Activated CD8-positive, alpha-beta memory T cell treated with anti-CD3 and anti-CD28 coated beads, Interleukin-2, amount 50 U/mL, for 1 hour (primary cell): ENCODE data around the gene FABP6.
"Not testable (repeated sequence)": the region's sequence is repeated elsewhere in the genome, so short reads cannot be mapped to it uniquely, and the experiment has no call there.

Experiments
- DNase-seq: peaks from one replicate; pipeline ENCODE4 v3.0.0-alpha.2; 2020; ENCODE audit errors: extremely low read depth

FABP6 gene, protein sequence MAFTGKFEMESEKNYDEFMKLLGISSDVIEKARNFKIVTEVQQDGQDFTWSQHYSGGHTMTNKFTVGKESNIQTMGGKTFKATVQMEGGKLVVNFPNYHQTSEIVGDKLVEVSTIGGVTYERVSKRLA

DNA sequence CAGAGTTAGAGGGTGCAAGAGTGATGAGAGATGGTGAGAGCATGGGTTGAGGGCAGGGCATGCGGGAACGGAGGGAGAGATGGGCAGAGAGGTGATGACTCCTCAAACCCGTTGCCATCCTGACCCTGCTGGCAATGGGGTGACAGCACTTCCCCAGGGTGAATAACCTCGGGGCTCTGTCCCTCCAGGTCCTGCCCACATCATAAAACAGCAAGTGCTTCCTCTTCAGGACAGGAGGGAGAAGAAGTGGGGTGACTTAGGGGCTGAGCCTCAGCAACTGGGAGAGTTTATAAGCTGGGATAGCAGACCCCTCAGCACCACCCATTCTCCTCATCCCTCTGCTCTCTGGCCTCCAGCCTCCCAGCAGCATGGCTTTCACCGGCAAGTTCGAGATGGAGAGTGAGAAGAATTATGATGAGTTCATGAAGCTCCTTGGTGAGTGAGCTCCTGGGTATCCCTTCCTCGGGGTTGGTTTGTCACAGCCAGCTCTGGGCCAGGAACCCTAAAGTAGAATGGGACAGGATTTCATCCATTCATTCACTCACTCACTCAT lies at the start of gene FABP6:
Gene FABP6 (plus strand): TSS at position 317 of the 553 bp plus-strand sequence. CDS start 52 bp downstream, at position 369.
- no peak for DNase-seq

DNA sequence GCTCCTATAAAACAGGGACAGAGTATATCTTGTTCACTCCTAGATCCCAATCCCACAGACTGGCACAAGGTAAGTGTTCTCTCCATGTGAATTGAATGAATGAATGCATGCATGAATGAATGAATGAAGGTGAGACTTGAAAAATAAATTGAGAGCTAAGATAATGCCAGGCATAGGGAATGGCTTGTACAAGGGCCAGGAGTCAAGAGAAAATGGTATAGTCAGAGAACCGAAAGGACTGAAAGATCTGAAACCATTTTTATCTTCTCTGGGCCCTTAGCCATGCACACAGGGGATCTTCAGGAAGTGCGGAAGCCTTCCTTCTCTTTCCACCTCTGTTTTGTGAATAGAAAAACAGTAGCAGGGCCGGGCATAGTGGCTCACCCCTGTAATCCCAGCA lies 48.4 kb upstream of the FABP6 start:
- DNase-seq: no peak

DNA sequence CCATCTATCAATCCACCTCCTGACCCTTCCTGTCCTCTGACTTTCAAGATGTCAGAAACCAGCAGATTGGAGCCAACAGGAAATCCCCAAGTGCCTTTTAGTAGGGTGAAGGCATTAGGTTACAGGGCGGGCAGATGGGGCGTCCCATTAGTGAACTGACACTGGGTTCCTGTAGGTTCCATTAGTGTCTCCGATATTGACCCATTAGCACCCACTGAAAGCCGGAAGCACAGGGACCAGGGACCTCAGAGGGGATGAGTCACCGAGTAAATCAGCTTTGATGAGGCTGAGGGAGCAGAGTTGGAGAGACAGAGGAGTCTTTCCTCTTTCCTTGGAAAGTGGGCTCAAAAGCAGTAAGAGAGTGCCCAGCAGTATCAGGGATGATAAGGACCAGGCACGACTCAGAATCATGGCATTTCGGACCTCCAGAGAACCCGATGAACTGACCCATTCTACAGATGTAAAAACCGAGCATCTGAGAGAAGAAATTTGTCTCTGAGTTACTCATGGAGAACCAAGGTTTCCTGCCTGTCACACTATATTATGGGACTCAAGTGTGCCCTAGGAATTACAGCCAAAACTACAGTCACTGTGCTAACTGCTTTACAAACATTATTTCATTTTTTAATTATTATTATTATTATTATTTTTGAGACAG lies 47.2 kb upstream of the FABP6 start:
- no peak for DNase-seq

DNA sequence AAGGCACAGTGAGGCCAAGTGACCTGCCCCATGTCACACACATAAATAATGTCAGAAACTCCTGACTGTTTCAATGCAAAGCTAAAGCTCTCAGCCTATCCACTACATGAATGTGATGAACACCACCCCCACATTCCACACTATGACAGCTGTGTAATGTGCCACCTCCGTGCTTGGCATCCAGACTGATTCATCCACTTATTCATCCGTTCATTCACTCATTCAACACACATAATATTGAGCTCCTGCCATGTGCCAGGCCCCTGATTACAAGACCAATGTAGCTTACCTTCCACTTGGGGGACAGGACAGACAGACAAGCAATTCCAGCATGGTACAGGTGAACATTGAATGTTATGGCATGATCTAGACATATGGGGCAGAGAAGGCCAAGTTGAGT lies 46.2 kb upstream of the FABP6 start:
- DNase-seq: no peak

DNA sequence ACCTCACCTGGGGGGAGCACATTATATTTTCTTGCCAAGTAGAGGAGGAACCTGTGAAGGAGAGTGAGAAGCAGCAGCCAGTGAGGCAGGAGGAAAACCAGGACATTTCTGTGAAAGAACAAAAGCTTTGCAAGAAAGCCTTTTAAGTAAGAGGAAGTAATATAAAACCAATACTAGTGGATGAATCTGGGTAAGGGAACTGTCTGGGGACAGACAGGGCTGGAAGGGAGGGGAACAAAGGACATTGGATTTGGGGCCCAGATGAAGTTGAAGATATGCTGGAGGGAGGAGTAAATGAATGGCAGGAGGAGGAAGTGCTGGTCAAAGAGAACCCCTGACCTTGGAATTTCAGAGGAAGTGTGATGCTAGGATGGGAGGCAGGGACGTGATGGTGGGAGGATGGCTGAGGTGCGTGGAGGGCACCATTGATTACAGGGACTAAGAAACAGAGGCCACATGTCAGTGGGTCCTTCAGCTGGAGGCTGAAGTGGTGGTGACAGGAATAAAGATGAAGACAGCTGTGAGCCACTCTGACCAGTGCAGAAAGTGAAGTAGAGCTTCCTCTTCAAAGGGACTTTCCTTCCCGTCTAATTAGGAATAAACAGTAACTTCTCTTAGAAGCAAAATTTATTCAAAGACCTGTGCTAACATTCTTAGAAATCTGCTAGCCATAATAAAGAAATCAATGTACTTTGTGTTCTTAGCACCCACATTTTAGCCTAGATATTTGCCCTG lies 43.5 kb upstream of the FABP6 start:
- DNase-seq: no peak

DNA sequence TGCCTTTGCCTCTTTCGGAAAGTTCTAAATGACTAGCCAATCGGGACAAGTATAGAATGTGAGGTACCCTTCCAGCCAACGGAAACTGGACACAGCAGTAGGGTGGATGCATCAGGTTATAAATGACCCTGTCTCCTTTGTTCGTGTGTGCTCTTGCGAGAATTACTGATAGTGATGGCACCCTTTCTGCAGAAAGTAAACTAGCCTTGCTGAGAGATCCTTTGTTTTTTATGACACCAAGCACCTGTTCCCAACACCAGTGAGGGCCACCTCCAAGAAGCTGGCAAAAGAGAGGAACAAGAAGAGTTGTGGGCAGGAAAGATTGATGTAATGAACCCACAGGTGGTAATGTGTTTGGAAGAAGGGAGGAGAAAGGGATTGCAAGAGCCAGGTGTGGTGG lies 42.8 kb upstream of the FABP6 start:
- no peak for DNase-seq

DNA sequence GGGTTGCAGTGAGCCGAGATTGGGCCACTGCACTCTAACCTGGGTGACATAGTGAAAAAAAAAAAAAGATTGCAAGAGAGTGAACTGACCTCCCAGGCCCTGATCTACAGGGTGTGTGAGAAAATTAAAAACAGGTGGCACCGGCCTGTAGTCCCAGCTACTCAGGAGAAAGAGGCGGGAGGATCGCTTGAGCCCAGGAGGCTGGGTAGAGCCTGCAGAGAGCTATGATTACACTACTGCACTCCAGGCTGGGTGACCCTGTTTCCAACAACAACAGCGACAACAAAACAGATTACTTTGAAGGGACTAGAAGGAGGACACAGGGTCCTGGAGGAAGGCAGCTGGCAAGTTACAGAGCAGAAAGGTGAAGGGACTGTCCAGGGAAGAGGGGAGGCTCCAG lies 42.2 kb upstream of the FABP6 start:
- no peak for DNase-seq

DNA sequence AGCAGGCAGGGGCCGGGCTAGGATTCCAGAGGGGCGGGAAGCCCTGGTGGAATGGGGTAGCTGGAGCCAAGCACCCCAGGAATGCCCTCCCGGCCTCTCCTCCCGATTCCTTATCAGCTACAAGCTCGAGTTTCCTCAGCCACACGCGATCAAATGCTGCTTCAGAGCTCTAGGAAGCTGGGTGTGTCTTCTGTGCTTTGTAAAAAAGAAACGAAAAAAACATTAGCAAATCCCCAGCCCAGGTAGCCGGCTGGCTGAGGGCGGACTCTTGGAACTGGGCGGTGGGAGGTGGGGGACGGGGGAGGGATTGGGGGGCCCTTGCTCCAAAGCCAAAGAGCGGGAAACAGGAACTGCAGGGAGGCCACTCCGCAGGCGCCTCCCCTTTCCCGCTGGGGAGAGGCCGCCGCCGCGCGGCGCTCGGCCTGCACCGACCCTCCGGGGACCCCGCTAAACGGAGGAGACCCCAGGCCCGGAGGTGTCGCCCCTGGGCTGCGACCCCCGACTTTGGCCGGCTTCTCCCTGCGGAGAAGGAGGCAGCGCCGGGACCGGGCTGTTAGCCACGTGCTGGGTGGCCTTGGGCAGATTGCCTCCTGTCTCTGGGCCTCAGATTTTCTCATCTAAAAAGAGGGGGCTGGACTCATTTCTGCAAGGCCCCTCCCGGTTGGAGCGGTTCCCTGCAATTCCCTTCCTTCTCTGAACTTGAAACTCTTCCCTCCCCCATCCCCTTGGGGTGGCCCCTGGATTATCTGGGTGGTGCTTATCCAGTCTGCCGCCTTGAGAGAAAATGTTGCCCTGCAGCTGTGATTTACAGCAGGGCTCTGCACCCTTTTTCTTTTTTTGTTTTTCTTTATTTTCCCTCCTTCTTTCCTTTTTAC lies 40.9 kb upstream of the FABP6 start:
- no peak for DNase-seq

DNA sequence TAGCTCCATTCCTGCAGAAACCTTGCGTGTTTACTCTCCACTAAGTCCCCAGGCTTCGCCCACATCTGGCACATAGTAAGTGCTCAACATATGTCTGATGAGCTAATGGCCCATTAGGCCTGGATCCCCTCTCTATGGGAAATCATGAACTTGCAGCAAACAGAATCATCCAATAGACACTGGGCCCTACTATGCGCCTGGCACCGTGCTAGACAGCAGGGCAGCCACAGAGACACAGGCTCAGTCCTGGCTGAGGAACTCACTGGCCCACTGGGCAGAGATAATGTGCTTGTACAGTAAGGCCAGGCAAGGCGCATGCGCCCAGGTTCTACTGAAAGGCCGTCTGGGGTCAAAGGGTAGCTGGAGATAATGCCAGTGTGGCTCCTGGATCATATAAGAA lies 36.9 kb upstream of the FABP6 start:
- no peak for DNase-seq

DNA sequence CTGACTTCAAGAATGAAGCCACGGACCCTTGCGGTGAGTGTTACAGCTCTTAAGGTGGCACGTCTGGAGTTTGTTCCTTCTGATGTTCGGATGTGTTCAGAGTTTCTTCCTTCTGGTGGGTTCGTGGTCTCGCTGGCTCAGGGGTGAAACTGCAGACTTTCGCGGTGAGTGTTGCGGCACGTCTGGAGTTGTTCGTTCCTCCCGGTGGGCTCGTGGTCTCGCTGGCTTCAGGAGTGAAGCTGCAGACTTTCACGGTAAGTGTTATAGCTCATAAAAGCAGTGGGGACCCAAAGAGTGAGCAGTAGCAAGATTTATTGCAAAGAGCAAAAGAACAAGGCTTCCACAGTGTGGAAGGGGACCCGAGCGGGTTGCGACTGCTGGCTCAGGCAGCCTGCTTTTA lies 36.2 kb upstream of the FABP6 start:
- DNase-seq: not testable (repeated sequence)

DNA sequence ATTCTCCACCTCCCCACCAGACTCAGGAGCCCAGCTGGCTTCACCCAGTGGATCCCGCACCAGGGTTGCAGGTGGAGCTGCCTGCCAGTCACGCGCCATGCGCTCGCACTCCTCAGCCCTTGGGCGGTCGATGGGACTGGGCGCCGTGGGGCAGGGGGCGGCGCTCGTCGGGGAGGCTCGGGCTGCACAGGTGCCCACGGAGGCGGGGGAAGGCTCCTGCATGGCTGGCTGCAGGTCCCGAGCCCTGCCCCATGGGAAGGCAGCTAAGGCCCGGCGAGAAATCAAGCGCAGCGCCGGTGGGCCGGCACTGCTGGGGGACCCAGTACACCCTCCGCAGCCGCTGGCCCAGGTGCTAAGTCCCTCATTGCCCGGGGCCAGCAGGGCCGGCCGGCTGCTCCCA lies 35.5 kb upstream of the FABP6 start:
- not testable (repeated sequence) for DNase-seq

DNA sequence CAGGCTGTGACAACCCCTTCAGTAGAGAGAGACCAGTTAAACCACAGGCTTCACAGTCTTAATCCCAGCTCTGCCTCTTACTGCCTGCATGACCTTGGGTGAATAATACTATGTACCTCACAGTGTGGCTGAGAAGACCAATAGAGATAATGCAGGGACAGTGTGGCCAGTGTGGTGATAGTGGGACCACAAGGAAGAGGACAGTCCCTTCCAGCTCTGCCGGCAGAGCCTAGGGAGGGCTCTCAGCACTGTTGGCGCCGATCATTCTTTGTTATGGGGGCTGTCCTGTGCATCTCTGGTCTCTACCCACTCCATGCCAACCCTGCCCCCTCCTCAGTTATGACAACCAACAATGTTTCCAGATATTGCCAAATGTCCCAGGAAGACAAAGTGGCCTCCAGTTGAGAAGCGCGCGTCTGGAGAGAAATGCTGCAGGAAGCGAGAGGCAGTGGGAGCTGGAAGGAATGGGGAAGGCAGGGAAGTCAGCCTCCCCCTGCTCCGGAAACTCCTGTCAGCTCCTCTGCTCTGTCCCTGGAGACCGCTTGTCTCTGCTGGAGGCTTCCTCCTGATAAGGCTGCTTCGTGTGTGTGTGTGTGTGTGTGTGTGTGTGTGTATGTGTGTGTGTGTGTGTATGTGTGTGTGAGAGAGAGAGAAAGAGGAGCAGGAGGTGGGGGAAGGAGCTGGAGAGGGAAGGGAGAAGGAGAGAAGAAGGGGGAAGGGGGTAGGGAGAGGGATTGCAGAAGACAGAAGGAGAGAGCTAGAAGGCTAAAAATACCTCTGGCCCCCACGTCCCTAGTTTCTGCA lies 31.8 kb upstream of the FABP6 start:
- DNase-seq: no peak

DNA sequence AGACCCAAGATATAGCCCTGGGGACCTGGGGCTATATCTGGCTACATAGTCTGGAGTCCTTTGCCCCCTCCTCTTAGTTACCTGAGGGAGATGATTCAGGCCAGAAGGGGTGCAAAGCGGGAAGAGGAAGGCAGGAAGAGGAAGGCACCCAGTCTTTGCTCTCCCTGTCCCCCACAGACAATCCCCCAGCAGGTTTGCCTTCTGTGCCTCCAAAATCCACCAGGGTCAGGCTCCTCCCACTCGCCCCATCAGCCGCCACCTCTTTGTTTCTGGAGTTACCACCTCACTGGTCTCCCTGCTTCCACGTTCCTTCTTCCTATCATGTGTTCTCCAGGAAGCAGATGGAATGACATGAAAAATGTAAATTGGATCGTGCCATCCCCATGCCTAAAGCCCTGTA lies 31.2 kb upstream of the FABP6 start:
- no peak for DNase-seq

DNA sequence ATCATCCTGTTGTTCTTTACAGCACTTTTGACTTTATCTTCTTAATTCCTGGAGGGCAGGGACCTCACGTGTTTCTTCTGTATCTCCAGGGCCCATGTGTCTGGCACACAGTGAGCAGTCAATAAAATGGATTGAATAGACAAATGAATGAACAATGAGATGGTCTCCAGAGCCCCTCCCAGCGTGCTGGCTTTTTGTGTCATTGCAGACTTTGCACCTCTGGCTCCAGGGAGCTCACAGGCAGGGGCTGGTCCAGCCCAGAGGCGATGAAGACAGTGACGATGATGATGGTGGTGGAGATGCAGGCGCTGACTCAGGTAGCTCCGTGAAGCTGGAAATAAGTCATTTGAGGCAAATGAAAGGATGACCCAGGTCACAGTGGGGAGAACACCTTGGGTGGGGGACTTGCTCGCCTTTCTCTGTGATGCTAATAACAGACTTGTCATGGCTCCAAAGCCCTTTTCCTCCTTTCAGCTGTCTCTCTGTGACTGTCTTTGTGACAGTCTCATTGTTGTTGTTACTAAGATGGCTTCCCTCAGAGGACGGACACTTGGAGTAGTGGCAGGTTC lies 30.4 kb upstream of the FABP6 start:
- no peak for DNase-seq

DNA sequence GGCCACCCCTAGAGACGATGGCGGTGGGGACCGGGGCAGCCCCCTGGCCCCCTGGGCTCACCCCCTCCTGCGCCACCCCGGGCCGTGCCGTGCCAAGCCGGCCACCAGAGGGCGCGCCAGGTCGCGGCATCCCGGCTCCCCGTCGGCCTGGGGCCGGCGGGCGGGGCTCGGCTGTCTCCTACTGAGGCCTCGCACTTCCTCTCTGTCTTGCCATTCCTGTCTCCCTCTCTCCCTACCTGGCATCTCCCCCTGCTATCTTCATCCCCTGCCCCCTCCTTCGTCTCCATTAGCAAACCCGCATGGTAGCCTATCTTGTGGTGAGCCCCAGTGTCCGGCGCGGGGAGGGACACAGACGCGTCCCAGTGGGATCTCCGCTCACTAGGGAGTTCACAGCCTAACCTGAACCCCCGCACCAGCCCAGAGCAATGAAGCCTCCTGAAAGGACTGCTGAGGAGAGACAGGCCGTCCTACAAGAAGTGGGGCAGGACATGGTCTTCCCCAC lies 29.8 kb upstream of the FABP6 start:
- no peak for DNase-seq

DNA sequence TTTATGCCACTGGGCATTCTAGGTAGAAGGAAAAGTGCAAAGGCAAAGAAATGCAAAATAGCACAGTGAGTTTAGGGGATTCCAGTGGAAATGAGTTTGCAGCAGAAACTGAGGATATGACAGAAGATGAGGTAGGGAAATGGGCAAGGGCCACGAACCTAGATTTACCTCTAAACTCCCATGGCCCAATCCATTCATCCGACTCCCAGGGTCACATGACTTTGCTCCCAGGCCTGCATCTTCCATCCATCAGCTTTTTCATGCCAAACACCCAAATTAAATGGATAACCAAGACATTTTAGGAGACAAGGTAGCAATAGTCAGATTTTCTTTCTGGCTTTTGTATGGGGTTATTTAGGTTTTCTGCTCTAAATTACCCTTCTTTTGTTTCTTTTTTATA lies 22.2 kb upstream of the FABP6 start:
- DNase-seq: no peak

DNA sequence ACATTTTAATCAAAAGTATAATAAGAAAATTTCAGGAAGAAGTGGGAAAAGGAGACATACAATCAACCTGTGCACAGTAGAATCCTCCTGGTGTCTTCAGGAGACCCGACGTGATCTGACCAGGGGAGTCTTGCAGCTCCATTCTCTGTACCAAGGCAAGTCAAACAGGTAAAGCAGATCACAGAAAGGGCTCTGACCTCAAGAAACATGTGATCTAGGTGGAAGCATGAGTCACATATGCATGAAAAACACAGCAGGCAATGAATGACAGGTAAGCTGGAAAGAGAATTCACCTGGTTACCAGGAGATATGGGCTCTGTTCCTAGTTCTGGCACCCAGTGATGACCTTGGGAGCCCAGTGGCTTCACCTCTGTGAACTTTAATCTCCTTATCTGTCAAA lies 19.4 kb upstream of the FABP6 start:
- DNase-seq: no peak

DNA sequence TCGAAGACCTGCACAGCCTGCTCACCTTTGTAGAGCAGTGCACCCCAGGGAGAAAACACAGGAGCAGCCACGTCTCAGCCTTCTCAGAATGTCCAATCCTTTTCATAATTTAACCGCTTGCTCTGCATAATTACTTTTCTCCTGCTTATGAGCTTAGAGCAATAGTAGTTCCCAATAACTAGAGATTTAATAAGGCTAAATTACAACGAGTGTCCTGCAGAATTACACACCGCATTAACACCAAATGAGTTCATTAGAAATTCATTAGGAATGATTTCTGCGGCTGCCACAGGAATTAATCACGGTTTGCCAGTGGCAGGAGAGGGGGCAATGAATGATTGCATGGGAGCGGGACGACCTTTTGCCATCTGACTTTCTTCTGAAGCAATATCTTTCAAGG lies 18.7 kb upstream of the FABP6 start:
- no peak for DNase-seq

DNA sequence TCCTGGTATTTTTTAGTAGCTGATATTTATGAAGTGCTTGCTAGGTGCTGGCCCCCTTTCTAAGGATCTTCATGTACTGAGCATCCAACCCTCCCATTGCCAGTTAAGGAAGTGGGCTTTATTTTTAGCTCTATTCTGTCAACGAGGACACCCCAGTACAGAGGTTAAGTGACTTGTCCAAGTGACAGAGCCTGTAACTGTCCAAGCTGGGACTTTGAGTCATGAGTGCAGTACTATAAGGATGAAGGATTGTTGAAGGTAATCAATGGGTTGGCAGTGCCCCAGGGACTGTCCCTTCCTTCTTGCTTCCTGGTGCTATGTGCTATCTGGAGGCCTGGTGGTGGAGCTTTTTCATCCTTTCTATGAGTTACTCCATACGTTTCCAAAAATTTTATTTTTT lies 18.0 kb upstream of the FABP6 start:
- no peak for DNase-seq

DNA sequence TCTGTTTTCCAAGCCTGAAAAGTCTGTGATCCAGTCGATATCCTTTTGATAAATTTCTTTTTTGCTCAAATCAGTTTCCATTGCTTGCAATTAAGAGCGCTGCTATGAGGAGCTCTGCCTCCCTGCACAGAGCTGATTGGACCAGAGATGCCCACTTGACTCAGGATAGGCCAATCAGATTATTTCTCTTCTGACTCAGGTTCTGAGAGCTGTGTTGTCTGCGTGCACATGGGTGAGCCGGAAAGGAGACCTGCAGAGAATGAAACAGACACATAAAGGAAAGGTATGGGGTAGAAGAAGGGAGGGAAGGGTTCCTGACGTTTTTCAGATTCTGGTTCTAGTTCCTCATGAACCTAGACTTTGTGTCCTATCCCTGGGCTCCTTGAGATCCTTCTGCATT lies 15.8 kb upstream of the FABP6 start:
- DNase-seq: no peak

DNA sequence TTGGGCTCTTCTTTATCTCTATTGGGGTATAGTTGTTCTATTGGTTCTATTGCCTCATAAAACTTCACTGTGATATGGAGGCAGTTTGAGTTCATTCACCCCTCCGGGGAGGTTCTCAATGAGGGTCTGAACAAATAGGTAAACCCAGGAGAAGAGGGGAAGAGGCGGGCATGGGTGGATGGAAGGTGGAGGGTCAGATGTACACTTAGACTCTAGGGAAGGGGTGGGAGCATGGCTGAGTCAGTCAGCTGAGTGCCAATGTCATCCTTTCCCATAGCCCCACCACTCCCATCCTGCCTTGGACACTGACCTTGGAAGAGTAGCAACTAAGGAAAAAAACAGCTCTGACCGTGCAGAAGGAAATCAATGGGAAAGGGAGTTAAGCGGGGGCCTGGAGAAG lies 9.9 kb upstream of the FABP6 start:
- DNase-seq: no peak
